T-helper 1 cell treated with Interleukin-12 subunit alpha and Interleukin-12 subunit beta and Interleukin-4 antibody, amounts not matched to agents 30 ng/mL and 1 ng/mL, for 36 hours (primary cell): ENCODE data around the gene PLB1. TPM values are rescaled to one million over a fixed set of nuclear protein-coding genes. Genes with fewer than 3 reads are reported as not detected.

ENCODE experiments used
- intact Hi-C: fragments of 100-400 bp; cut with micrococcal nuclease; formaldehyde crosslinking; loops from one replicate; pipeline ENCODE4 v1.15.1; 2024
- total RNA-seq: library from RNA; stranded (reverse); gene quantifications from 2 replicates; pipeline ENCODE4 v1.2.3, GENCODE V29; 2022

The PLB1 gene
- total RNA-seq, 1 donor from 2014 or later = 0.78 TPM

GRCh38 chr2:28607730-28608499, 112.1 kb downstream of the PLB1 start:
- intact Hi-C loops = no loop called here

DNA sequence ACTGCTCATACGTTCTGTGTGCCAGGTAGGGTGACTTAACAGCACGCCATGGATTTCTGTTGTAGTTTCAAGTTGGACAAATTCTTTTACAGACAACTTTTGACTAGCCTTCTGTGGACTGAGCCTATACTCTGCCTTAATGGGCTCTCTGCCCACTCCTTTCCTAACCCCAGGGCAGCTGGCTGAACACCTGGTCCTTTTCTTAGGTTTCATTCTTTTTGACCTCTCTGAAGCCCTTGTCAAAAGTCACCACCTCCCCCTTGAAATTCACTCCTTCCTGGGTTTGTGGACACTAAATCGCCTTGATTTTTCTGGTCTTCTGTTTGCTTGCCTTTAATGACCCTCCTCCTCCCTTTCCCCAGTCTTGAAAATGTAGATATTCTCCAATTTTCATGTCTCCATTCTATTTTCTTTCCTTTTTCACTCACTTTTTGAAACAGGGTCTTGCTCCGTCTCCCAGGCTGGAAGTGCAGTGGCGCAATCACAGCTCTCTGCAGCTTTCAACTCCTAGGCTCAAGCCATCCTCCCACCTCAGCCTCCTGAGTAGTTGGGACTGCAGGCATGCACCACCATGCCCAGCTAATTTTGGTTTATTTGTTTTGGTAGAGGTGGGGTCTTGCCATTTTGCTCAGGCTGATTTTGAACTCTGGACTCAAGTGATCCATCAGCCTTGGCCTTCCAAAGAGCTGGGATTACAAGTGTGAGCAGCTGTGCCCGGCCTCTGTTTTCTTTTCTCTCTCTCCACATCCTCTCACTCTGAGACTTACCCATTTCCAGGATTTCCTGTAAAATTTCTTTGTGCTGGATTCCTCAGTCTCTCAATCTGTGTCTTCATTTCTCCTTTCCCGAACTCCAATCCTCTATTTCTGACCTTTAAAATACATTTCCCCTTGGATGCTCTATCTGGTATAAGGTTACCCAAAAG, 112.9 kb downstream of the PLB1 start:
- intact Hi-C loops = no loop called here

DNA sequence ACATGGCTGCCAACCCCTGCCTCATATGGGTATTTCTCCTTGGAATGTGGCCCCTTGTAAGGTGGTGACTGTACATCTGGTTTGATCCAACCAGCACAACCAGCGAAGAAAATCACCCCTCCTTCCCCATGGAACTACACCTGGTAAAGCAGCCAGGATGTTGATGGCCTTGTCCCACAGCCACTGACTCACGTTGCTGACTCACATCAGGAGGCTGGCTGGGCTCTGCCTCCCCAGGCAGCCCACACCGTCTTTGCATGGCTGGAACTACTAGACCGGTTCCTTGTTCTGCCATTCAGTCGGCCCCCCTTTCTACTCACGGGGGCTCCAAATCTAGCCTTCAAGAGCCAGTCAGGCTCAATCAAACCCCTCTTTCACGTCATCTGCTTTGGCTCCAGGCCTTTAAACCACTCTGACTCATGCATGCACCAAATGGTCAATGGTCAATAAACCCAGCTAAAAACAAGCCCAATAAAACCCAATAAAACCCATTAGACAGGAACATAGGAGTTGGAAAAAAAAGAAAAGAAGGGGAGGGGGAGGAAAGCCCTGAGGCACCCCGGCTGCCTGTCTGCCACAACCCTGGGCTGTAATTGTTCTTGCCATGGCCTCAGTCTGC, 114.8 kb downstream of the PLB1 start:
- intact Hi-C loops = loop anchor here (5.0 to 10.0 kb wide), 2 partner anchors 646 to 718 kb away; partner anchors contain the start of genes BABAM2 and RBKS

DNA sequence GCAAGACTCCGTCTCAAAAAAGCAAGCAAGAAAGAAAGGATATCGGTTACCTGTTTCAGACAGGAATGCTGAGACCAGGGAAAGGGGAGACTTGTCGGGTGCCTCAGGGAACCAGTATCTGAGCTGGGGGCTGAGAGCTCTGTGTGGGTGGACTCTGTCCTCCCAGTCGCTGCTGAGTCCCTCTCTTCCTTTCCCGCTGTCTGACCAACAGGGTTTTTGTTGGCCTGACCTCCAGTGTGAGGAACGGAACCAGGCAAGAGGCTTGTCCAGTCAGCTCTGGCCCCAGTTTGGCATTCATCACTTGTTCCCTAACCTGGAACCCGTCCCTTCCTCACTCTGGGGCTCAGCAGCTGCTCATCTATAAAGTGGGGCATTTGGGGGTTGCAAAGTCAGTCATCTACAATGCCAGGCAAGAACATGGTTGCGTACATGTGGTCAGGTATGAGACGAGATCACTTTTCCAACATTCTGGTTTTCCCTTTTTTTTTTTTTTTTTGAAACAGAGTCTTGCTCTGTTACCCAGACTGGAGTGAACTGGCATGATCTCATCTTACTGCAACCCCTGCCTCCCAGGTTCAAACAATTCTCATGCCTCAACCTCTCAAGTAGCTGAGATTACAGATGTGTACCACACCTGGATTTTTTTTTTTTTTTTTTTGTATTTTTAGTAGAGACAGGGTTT, 116.4 kb downstream of the PLB1 start:
- intact Hi-C loops = loop anchor here (5.0 to 10.0 kb wide), 2 partner anchors 647 to 720 kb away; partner anchors contain the start of genes BABAM2 and RBKS

DNA sequence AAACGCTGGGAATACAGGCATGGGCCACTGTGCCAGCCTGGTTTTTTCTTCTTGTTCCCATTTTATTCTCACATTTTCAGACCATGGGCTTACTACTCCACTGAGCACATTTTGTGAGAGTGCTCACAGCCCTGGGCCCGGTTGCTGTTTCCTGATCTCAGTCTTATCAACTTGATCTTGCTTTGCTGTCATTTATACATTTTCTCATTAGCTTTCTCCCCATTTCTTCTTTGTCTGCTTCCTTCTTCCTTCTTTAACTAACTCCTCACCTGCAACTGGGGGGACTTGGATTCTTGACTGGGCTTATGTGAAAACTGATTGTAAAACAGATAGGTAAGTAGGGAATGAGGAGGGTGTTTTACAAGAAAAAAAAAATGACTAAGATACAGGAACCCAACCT, 117.3 kb downstream of the PLB1 start:
- intact Hi-C loops = loop anchor here (1.0 to 10.0 kb wide), 5 partner anchors 8 to 721 kb away; partner anchors contain the start of genes BABAM2 and RBKS

DNA sequence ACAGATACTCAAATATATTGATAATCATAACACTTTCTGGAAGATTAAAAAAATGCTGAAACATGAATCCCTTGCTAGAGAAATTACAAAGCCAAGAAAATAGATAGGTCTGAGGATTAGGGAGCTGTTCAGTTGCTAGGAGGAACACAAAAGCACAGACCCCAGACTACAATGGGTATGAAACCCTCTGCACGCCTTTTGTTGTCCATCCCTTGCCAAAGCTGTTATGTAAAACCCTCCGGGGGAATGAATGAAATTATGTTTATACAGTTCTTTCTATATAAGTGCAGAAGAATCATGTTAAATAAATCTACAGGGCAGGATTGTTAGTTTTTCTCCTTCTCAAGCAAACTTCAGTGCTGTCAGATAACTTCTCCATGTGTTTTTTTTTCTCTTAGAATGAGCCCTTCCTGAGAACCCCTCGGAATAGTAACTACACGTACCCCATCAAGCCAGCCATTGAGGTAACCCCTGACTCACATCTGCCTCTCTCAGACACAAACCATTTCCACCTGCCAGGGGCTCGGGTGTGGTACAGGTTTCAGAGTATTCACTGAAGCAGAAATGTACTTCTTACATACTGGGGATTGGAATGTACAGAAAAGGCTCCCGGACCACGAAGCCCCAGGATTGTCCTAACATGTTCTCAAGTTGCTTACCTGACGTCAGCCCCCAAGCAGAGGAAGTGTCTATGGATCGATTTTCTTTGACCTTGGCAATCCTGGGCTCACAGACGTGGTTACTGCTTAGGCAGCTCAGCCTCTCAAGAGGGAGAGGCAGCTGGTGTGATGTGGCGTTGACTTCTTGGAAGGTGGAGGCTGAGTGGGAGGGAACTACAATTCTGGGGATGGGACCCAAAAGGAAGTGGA, 118.0 kb downstream of the PLB1 start:
- intact Hi-C loops = loop anchor here (1.0 to 10.0 kb wide), 7 partner anchors 7 to 722 kb away; partner anchors contain the start of genes BABAM2 and RBKS

- intact Hi-C loops = loop anchor here (1.0 to 10.0 kb wide), 3 partner anchors 49 to 651 kb away; partner anchors contain the start of gene PPP1CB
Measured at GRCh38 chr2:28615706-28616105, 119.8 kb downstream of the PLB1 start.

- intact Hi-C loops = loop anchor here (10.0 kb wide), 1 partner anchor 652 kb away; no protein-coding TSS in a partner anchor
Measured at GRCh38 chr2:28616396-28616999, 120.6 kb downstream of the PLB1 start.

GRCh38 chr2:28617502-28618184, 121.8 kb downstream of the PLB1 start:
- intact Hi-C loops = loop anchor here (10.0 kb wide), 1 partner anchor 653 kb away; no protein-coding TSS in a partner anchor

DNA sequence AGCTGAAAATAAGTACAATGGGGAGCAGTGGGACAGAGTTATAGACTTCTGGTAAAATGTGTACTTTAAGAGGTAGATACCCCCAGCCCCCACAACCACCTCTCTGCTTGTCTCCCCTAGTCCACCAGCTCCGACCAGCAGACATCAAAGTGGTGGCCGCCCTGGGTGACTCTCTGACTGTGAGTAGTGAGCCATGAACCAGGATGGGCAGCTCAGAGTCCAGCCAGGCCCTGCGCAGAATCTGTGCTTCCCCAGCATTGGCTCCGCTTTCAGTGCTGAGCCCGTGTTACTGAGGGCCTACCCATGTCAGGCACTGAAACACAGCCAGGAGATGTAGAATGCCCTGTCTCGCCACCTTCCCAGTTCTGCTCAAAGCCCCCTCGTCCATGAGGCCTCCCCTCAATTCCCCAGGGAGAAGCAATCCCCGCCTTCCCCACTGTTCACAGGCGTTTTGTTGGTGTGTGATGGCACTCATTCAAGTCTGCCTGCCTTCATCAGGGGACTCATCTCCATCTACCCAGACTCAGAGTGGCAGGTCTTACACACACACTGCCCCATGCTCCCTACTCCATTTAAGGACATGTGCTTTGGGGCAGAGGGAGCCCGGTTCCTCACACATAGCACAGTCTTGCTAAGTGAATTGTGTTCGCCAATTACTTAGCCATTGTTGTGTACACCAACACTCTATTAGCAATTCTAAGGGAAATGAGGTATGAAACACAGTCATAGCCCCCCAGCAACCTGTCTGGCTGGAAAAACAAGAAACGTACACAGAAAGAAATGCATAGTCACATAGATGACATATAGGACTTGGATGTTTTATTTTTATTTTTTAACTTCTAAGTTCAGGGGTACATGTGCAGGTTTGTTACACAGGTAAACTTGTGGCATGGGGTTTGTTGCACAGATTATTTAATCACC, 122.6 kb downstream of the PLB1 start:
- intact Hi-C loops = loop anchor here (10.0 kb wide), 1 partner anchor 654 kb away; no protein-coding TSS in a partner anchor

DNA sequence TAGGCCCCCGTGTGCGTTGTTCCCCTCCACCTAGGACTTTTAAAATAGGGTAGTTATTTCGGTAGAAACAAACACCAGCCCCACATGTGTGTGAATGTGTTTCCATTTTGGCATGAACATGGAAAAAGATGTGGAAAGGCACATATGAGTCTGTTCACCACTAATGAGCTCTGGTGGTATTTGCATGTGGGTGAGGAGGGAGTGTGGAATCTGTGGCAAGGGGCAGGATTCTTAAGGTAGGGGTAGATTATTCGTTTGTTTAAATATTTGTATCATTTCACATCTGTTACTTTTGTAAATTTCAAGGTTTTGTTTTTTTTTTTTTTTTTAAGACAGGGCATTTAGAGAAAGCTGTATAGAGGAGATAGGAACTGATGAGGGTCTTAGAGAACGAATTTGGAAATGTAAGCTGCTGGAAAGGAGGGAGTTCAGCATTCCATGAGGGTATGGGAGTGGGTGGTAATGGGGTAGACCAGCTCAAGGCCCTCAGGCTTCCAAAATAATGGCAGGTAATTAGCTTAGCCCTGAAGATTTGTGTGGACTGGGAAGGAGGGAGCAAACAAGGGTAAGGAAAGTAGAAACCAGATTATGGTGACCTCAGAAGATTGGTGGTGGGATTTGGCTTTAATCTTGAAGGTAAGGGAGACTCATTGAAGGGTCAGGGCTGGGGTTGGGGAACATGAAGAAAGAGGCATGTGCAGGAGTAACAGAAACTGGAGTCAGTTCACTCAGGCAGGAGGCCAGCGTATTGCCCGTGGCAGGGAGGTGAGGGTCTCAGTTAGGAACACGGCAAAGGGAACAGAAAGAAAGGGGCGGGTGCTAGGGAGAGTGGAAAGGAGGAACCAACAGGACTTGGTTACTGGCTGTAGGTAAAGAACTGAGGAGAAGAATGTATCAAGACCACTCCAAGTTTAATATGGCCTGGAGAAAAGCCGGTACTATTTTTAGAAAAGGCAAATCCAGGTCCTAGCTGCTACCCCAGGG, 123.6 kb downstream of the PLB1 start:
- intact Hi-C loops = loop anchor here (2.0 to 10.0 kb wide), 5 partner anchors 75 to 1527 kb away; partner anchors contain the start of genes CLIP4, TRMT61B and YPEL5

DNA sequence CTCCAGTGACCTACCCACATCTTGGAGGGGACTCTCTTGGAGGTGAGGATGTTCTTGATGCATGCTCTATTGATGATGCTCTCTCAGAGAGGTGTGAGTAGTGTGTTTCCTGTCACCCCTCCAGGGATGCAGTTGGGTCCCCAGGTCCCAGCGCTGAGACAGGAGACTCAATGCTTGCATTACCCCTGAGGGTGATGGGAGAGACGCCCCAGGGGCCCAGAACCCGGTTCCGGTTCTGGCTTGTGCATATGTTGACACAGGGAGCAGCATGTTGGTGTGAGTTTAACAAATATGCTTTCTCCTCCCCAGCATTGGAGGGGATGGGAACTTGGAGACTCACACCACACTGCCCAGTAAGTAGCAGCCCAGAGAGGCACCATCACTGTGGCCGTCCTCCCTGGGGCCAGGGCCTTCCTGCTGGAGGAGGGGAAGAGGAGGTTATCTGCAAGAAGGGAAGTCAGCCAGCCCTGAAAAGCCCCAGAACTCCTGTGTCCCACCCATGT, 124.5 kb downstream of the PLB1 start:
- intact Hi-C loops = loop anchor here (2.0 to 10.0 kb wide), 4 partner anchors 76 to 1526 kb away; partner anchors contain the start of genes CLIP4, TRMT61B and YPEL5

- intact Hi-C loops = loop anchor here (1.0 to 10.0 kb wide), 8 partner anchors 7 to 1526 kb away; partner anchors contain the start of genes CLIP4, PPP1CB, TRMT61B and YPEL5
Measured at GRCh38 chr2:28620801-28621171, 124.9 kb downstream of the PLB1 start.

- intact Hi-C loops = loop anchor here (1.0 to 10.0 kb wide), 8 partner anchors 8 to 1525 kb away; partner anchors contain the start of genes CLIP4, PPP1CB, TRMT61B and YPEL5
Measured at GRCh38 chr2:28621172-28622100, 125.6 kb downstream of the PLB1 start.
